ENCODE measurements around the gene SLC15A4. TPM values are rescaled to one million over a fixed set of nuclear protein-coding genes. Genes with fewer than 3 reads are reported as not detected.

SLC15A4 gene
- total RNA-seq, 1 donor, result 49.2 TPM

- H3K4me3 ChIP-seq (ENCODE audit: low read depth, low read length), result no peak overlapping the region
- TF ChIP-seq, protein P1, sequence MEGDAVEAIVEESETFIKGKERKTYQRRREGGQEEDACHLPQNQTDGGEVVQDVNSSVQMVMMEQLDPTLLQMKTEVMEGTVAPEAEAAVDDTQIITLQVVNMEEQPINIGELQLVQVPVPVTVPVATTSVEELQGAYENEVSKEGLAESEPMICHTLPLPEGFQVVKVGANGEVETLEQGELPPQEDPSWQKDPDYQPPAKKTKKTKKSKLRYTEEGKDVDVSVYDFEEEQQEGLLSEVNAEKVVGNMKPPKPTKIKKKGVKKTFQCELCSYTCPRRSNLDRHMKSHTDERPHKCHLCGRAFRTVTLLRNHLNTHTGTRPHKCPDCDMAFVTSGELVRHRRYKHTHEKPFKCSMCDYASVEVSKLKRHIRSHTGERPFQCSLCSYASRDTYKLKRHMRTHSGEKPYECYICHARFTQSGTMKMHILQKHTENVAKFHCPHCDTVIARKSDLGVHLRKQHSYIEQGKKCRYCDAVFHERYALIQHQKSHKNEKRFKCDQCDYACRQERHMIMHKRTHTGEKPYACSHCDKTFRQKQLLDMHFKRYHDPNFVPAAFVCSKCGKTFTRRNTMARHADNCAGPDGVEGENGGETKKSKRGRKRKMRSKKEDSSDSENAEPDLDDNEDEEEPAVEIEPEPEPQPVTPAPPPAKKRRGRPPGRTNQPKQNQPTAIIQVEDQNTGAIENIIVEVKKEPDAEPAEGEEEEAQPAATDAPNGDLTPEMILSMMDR (IDR thresholded peaks at IDR 0.05; ENCODE audit: insufficient read depth, low read depth, low read length), result no peak
- DNase-seq (ENCODE audit: low read depth), result no peak
Observed at GRCh38 chr12:128861226-128862016, 37.7 kb upstream of the SLC15A4 start.

DNA sequence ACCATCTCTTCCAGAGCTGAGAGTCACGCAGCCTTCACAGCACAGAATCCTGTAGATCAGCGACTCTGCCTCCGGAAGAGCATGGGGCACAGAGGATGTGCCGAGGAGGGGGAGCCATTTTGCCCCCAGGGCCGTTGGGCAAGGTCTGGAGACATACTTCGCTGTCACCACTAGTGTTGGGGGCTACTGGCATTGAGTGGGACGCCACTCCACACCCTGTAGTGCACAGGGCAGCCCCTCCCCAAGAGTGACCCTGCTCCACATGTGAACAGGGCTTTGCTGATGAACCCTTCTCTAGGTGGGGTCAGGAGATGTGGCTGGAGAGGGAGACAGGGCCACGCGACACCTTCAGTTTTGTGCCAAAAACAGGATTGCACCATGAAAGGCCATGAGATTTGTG, 35.6 kb upstream of the SLC15A4 start:
- H3K4me3 ChIP-seq (ENCODE audit: low read depth, low read length), result no peak overlapping the region
- DNase-seq (ENCODE audit: low read depth), result no peak
- TF ChIP-seq, protein P1 (IDR thresholded peaks at IDR 0.05; ENCODE audit: insufficient read depth, low read depth, low read length), result no peak

DNA sequence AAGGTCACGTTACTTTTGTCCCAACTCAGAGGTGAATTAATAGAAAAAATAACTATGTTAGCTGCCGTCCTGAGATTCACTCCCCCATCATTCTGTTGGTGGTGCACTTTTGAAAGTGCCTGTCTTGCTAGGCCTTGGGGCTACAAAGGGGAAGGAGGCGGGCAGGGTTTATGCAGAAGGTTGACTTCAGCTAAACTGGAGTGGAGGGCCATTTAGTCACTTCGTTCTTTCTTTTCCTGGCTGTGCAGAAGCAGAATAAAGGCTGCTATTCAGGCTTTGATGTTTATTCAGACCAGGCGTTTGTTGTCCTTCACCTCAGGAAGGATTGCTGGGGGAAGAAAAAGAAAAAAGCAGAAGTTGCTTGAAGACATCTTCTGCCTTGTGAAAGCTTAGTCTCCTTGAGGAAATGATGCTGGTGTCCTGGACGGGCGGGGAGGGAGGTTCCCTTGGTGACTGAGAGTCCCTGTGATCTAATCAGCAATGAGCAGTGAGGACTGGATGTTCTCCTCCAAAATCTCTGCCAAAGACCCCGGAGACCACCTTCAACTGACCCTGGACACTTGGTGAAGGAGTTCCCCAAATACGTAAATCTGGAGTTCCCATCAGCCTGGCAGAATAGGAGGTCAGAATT, 33.5 kb upstream of the SLC15A4 start:
- TF ChIP-seq, protein P1 (IDR thresholded peaks at IDR 0.05; ENCODE audit: insufficient read depth, low read depth, low read length), result no peak
- no peak for DNase-seq (ENCODE audit: low read depth)
- H3K4me3 ChIP-seq (ENCODE audit: low read depth, low read length), result no peak overlapping the region

DNA sequence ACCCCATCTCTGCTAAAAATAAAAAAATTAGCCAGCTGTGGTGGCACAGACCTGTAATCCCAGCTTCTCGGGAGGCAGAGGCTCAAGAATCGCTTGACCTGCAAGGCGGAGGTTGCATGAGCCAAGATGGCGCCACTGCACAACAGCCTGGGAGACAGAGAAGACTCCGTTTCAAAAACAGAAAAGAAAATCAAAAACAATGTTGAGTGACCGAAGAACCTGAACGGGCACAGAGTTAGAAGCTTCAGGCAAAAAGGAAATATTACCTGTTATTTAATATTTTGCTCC, 33.0 kb upstream of the SLC15A4 start:
- no peak overlapping the region for H3K4me3 ChIP-seq (ENCODE audit: low read depth, low read length)
- TF ChIP-seq, protein P1 (IDR thresholded peaks at IDR 0.05; ENCODE audit: insufficient read depth, low read depth, low read length), result no peak
- no peak for DNase-seq (ENCODE audit: low read depth)

DNA sequence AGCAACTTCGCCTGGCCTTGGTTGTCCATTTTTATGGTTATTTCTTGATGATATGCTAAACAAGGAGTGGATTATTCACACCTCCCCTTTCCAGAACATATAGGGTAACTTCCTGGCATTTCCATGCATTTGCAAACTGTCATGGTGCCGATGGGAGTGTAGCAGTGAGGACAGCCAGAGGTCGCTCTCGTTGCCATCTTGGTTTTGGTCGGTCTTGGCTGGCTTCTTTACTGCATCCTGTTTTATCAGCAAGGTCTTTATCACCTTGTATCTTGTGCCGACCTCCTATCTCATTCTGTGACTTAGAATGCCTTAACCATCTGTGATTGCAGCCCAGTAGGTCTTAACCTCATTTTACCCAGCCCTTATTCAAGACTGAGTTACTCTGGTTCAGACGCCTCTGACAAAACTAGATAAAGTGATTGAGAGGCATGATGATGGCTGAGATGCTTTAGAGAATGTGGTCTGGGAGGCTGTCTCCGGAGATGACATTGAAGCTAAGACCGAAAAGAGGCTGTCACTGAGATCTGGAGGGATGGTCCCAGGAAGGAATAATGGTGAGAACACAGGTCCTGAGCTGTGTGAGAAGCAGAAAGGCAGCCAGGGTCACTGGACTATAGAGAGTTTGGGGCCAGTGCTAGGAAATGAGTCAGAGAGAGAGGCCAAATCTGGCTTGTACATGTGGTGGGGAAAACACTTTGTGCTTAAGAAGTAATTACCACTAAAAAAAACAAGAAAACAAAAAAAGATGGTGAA, 32.5 kb upstream of the SLC15A4 start:
- no peak for DNase-seq (ENCODE audit: low read depth)
- TF ChIP-seq, protein P1 (IDR thresholded peaks at IDR 0.05; ENCODE audit: insufficient read depth, low read depth, low read length), result no peak
- H3K4me3 ChIP-seq (ENCODE audit: low read depth, low read length), result no peak overlapping the region

DNA sequence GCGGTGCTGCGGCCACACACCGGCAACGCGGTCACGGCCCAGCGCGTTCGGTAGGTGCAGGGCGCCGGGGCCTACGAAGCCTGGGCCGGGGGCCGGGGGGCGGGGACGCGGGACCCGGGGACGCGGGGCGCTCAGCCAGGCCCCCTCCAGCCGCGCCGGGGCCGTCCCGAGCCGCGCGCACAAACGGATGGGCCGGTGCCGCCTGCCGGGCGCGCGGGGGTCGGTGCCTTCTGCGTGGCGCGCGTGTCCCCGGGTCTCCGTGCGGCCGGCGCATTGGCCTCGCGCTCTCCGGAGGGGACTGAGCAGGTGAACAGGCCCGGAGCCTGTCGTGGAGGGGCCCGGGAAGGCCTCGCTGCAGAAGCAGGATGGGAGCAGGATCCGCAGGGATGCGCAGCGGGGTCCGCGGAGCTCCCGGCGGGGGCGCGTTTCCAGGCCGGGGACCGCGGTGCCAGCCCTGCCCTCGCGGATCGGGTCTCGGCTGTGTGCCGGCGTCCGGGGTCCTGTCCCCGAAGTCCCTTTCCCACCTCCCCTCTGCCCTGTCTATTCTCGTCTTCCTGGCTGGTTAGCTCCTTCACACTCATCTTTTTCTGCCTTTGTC, 29.9 kb upstream of the SLC15A4 start:
- TF ChIP-seq, protein P1 (IDR thresholded peaks at IDR 0.05; ENCODE audit: insufficient read depth, low read depth, low read length), result no peak
- DNase-seq (ENCODE audit: low read depth), result no peak
- H3K4me3 ChIP-seq (ENCODE audit: low read depth, low read length), result no peak overlapping the region

All from fibroblast of villous mesenchyme (primary cell).